Parathyroid adenoma (tissue), 2 donors: ENCODE results near the gene PAX6.

Experiments used
- H2AFZ ChIP-seq: fragments of 300-600 bp; sonication (generic); one replicate; pipeline ENCODE4 v1.7.0; 2017; ENCODE audit warnings: antibody characterized with exemption, mild to moderate bottlenecking
- H3K27ac ChIP-seq: fragments of 300-600 bp; sonication (generic); one replicate; pipeline ENCODE4 v1.7.0; 2017
- H3K27me3 ChIP-seq: fragments of 300-600 bp; sonication (generic); one replicate; pipeline ENCODE4 v1.7.0; 2017; ENCODE audit warnings: low read length; ENCODE audit not compliant: control insufficient read depth, insufficient read depth
- H3K36me3 ChIP-seq: fragments of 300-600 bp; sonication (generic); one replicate; pipeline ENCODE4 v1.7.0; 2017; ENCODE audit warnings: low read length; ENCODE audit not compliant: control insufficient read depth, insufficient read depth
- H3K4me1 ChIP-seq: fragments of 300-600 bp; sonication (generic); one replicate; pipeline ENCODE4 v1.7.0; 2017; ENCODE audit warnings: control low read depth
- H3K4me2 ChIP-seq: fragments of 300-600 bp; sonication (generic); one replicate; pipeline ENCODE4 v1.7.0; 2017; ENCODE audit warnings: low read length
- H3K4me3 ChIP-seq: fragments of 300-600 bp; sonication (generic); one replicate; pipeline ENCODE4 v1.7.0; 2017; ENCODE audit warnings: low read depth, low read length
- H3K79me2 ChIP-seq: fragments of 300-600 bp; sonication (generic); one replicate; pipeline ENCODE4 v1.7.0; 2017; ENCODE audit warnings: control low read depth
- H3K9ac ChIP-seq: fragments of 300-600 bp; sonication (generic); one replicate; pipeline ENCODE4 v1.7.0; 2017; ENCODE audit warnings: mild to moderate bottlenecking
- H3K9me3 ChIP-seq: fragments of 300-600 bp; sonication (generic); one replicate; pipeline ENCODE4 v1.7.0; 2017; ENCODE audit warnings: low read length; ENCODE audit not compliant: control insufficient read depth
- TF ChIP-seq, protein P1 (sequence below): fragments of 300-600 bp; sonication (generic); IDR thresholded peaks from one replicate; pipeline ENCODE4 v1.7.0; 2017; ENCODE audit warnings: antibody characterized with exemption, mild to moderate bottlenecking
- donor health status: primary hyperparathyroidism.

PAX6 gene

DNA sequence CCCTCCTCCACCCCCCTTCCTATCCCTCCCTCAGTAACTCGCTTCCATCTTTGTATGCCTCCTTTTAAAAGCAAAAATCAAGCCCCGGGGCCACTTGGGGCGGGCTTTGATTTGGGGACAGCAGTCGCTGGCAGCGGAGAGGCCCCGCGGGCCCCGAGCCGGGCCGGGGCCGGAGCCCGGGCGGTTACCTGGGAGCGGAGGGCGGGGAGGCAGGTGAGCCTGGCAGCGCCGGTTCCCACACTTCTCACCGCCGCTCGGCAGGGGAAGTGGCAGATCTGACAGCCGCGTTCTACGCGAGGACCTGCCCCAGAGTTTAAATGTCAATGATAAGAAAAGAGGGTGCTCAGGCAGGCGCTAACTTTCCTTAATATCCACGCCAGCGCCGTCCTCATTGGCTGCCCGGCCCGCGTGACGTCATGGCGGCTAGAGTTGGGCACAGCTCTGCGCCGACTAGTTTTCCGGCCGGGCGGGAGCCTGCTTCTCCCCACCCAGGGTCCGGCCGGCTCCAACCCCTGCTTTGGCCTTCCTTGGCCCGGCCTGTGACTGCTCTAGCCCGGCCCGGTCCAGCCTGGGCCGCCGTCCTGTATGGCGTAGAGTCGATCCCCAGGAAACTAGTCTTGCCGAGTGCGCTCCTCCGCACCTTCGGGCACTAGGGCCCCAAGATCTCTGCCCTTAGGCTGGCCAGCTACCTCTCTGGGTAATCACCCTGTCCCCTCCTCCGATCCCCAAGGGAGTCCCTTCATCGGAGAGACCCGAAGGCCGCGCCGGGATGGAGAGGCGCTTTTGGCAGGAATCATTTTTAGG lies 6.7 kb upstream of the PAX6 start:
- no peaks in the 10 kb centered on the region for H3K36me3 ChIP-seq
- H3K4me3 ChIP-seq = no peak overlapping the region
- H2AFZ ChIP-seq = no peak overlapping the region
- no peak overlapping the region for H3K27ac ChIP-seq
- no peak overlapping the region for H3K9ac ChIP-seq
- no peaks in the 10 kb centered on the region for H3K9me3 ChIP-seq
- no peaks in the 10 kb centered on the region for H3K79me2 ChIP-seq
- peaks cover 13% of the 10 kb centered on the region for H3K27me3 ChIP-seq
- H3K4me1 ChIP-seq = no peaks in the 10 kb centered on the region
- H3K4me2 ChIP-seq = no peak overlapping the region
- TF ChIP-seq, protein P1, sequence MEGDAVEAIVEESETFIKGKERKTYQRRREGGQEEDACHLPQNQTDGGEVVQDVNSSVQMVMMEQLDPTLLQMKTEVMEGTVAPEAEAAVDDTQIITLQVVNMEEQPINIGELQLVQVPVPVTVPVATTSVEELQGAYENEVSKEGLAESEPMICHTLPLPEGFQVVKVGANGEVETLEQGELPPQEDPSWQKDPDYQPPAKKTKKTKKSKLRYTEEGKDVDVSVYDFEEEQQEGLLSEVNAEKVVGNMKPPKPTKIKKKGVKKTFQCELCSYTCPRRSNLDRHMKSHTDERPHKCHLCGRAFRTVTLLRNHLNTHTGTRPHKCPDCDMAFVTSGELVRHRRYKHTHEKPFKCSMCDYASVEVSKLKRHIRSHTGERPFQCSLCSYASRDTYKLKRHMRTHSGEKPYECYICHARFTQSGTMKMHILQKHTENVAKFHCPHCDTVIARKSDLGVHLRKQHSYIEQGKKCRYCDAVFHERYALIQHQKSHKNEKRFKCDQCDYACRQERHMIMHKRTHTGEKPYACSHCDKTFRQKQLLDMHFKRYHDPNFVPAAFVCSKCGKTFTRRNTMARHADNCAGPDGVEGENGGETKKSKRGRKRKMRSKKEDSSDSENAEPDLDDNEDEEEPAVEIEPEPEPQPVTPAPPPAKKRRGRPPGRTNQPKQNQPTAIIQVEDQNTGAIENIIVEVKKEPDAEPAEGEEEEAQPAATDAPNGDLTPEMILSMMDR = no peak

DNA sequence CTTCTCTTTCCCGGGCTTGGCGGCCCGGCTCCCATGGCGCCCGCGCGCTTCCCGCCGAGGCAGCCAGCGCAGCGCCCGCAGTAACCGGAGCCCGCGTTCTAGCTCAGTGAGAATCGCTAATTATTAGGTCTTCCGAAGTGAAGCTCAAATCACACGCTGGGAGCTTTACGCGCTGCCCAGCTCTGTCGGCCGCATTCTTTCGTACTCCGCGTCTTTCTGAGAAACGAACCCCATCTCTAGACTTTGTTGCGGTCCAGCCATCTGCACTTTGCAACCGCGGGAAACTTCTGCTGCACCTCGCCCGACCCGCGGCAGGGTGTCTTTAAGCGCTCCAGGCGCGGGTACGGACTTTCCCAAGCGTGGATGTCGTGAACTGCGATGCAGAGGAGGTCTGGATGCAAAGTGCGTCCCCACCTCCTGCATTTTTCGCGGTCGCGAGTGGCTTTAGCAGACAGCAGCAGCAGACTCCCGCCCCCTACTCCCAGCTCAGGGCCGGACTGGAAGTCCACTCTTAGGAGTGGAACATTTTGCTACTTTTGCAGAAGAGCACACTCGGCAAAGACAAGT lies 6.0 kb upstream of the PAX6 start:
- H3K4me1 ChIP-seq = no peaks in the 10 kb centered on the region
- H3K9me3 ChIP-seq = no peaks in the 10 kb centered on the region
- TF ChIP-seq, protein P1 = no peak
- H2AFZ ChIP-seq = no peak overlapping the region
- no peaks in the 10 kb centered on the region for H3K36me3 ChIP-seq
- H3K27ac ChIP-seq = no peak overlapping the region
- no peak overlapping the region for H3K9ac ChIP-seq
- peaks cover 13% of the 10 kb centered on the region for H3K27me3 ChIP-seq
- H3K4me2 ChIP-seq = no peak overlapping the region
- H3K79me2 ChIP-seq = no peaks in the 10 kb centered on the region
- no peak overlapping the region for H3K4me3 ChIP-seq

DNA sequence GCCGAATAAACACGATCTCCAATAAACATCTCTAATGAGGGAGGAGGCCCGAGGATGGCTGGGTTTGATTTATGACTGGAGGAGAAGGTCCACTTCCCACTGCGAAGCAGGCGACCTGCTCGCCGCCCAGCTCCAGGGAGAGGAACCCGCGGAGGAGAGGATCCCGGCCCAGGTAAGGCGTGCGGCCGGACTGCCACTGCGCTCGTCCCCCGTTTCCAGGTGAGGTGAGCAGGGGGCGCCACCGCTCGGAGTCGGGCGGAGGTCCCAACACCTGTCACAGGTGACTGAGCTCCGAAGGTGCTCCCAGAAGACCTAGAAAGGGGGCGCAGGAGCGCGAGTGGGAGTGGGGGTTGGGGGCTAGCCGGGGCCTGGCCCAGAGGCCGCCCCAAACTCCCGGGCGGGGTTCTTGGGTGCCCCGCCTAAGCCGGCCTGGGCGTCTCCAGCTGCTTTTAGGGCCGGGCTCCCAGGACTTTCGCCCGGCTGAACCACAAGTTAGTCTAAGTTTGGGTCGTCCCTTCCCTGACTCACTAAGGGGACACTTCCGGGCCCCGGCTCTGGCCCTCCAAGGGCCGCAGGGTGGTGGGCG lies 5.4 kb upstream of the PAX6 start:
- no peaks in the 10 kb centered on the region for H3K9me3 ChIP-seq
- no peak overlapping the region for H3K9ac ChIP-seq
- H3K36me3 ChIP-seq = no peaks in the 10 kb centered on the region
- no peak overlapping the region for H3K27ac ChIP-seq
- no peak overlapping the region for H3K4me2 ChIP-seq
- TF ChIP-seq, protein P1 = no peak
- H3K79me2 ChIP-seq = no peaks in the 10 kb centered on the region
- peaks cover 13% of the 10 kb centered on the region for H3K27me3 ChIP-seq
- no peak overlapping the region for H2AFZ ChIP-seq
- no peaks in the 10 kb centered on the region for H3K4me1 ChIP-seq
- H3K4me3 ChIP-seq = no peak overlapping the region

DNA sequence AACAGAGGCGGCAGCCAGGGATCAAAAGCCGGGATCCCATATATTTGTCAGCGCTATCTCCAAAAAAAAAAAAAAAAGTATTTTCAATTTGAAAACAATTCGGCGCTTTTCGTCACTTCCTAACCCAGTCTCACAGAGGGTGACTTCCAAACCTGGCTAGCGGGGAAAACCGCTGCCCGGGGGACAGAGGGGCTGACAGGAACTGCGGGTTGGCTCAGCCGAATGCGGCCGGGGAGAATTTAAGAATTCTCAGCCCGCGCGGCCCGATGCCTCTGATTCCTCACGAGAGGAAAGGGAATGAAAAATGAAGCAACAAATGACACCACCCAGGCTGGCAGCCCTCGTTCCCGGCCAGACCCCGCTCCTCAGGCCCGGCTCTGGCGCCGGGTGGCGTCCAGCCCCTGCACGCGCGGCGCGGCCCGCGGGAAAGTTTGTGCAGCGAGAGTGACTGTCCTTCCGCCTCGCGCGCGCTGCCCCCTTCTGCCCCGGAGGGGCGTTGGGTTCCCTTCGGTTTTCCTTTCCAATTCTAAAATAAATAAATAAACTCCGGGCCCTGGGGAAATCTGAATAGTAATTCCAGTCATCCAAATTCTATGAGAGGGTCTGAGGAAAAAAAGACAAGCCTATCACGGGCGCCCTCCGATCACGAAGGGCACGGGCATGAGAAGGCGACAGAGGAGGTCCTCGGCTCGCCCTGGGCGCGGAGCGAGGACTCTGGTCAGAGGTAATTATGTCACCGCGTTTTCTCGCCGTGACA lies 4.8 kb upstream of the PAX6 start:
- Histone ChIP-seq H3K79me2 (no peaks in the 10 kb centered on the region), H3K27ac (no peak overlapping the region), H3K27me3 (peaks cover 13% of the 10 kb centered on the region), H3K4me3 (no peak overlapping the region), H3K9ac (no peak overlapping the region), H3K4me2 (no peak overlapping the region), H3K4me1 (no peaks in the 10 kb centered on the region), H3K9me3 (no peaks in the 10 kb centered on the region), H2AFZ (no peak overlapping the region), H3K36me3 (no peaks in the 10 kb centered on the region)
- TF ChIP-seq, protein P1 = no peak
